GM23338 (cell line): ENCODE measurements around the gene ZNF445.

Experiments used
- CREB1 ChIP-seq: fragments of 250-450 bp; sonication (Bioruptor Pico); IDR thresholded peaks from 2 replicates; pipeline ENCODE4 v1.5.0; 2020; ENCODE audit warnings: low read depth, mild to moderate bottlenecking, moderate library complexity
- EZH2 ChIP-seq: fragments of 200-600 bp; sonication (generic); IDR thresholded peaks from one replicate; pipeline ENCODE4 v1.8.0; 2017; ENCODE audit warnings: antibody characterized with exemption, mild to moderate bottlenecking, low read depth; ENCODE audit not compliant: unreplicated experiment
- EZH2phosphoT487 ChIP-seq: fragments of 200-600 bp; sonication (generic); IDR thresholded peaks from one replicate; pipeline ENCODE4 v1.8.1; 2018; ENCODE audit warnings: antibody characterized with exemption; ENCODE audit not compliant: unreplicated experiment
- JUNB ChIP-seq: IDR thresholded peaks from one replicate; pipeline ENCODE4 v1.6.1; 2016; ENCODE audit warnings: antibody characterized with exemption; ENCODE audit not compliant: unreplicated experiment
- NANOG ChIP-seq: IDR thresholded peaks from 2 replicates; pipeline ENCODE4 v1.6.1; 2016; ENCODE audit warnings: antibody characterized with exemption, borderline replicate concordance
- POLR2AphosphoS5 ChIP-seq: IDR thresholded peaks from 2 replicates; pipeline ENCODE4 v1.6.1; 2016; ENCODE audit warnings: antibody characterized with exemption, low read depth
- ZNF114 ChIP-seq: fragments of 250-450 bp; sonication (Bioruptor Pico); IDR thresholded peaks from 2 replicates; pipeline ENCODE4 v1.5.0; 2020; ENCODE audit warnings: mild to moderate bottlenecking, moderate library complexity
- ZNF331 ChIP-seq: fragments of 250-450 bp; sonication (Bioruptor Pico); IDR thresholded peaks from 2 replicates; pipeline ENCODE4 v1.5.0; 2020; ENCODE audit warnings: low read depth, mild to moderate bottlenecking, moderate library complexity
- TF ChIP-seq, protein P1 (sequence below): IDR thresholded peaks from one replicate; pipeline ENCODE4 v1.6.1; 2018; ENCODE audit warnings: antibody characterized with exemption; ENCODE audit not compliant: unreplicated experiment
- TF ChIP-seq, protein P2 (sequence below), 2 experiments: fragments of 200-600 bp in 1 of 2; sonication (generic) in 1 of 2; conservative IDR thresholded peaks; 2 replicates each; pipeline versions ENCODE4 v1.5.1 to v1.6.1; 2016 to 2017; ENCODE audit warnings: antibody characterized with exemption in 2 of 2, low read depth in 2 of 2, mild to moderate bottlenecking in 2 of 2, moderate library complexity in 1 of 2
- TF ChIP-seq, protein P3 (sequence below): IDR thresholded peaks from 2 replicates; pipeline ENCODE4 v1.6.1; 2016; ENCODE audit warnings: antibody characterized with exemption

DNA sequence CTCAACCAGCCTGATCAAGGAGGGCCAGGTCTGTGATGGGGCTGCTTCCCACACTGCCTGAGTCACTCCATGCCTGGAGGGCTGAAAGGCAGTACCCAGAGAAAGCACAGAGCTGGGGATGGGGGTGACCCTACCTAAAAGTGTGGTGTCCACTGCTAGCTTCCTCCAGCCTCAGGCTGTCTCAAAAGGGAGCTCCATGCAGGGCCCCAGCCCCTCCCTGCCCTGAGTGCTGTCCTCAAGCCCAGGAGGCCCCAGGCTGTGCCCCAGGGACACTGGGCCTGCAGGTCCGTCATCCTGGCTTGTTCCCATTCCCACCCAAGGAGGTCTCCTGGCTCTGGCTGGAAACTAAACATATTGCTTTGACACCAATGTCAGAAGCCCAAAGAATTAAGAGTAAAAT lies 56.8 kb downstream of the ZNF445 start:
- TF ChIP-seq POLR2AphosphoS5, result no peak
- TF ChIP-seq, protein P1, sequence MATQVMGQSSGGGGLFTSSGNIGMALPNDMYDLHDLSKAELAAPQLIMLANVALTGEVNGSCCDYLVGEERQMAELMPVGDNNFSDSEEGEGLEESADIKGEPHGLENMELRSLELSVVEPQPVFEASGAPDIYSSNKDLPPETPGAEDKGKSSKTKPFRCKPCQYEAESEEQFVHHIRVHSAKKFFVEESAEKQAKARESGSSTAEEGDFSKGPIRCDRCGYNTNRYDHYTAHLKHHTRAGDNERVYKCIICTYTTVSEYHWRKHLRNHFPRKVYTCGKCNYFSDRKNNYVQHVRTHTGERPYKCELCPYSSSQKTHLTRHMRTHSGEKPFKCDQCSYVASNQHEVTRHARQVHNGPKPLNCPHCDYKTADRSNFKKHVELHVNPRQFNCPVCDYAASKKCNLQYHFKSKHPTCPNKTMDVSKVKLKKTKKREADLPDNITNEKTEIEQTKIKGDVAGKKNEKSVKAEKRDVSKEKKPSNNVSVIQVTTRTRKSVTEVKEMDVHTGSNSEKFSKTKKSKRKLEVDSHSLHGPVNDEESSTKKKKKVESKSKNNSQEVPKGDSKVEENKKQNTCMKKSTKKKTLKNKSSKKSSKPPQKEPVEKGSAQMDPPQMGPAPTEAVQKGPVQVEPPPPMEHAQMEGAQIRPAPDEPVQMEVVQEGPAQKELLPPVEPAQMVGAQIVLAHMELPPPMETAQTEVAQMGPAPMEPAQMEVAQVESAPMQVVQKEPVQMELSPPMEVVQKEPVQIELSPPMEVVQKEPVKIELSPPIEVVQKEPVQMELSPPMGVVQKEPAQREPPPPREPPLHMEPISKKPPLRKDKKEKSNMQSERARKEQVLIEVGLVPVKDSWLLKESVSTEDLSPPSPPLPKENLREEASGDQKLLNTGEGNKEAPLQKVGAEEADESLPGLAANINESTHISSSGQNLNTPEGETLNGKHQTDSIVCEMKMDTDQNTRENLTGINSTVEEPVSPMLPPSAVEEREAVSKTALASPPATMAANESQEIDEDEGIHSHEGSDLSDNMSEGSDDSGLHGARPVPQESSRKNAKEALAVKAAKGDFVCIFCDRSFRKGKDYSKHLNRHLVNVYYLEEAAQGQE, result no peak
- TF ChIP-seq, protein P2, sequence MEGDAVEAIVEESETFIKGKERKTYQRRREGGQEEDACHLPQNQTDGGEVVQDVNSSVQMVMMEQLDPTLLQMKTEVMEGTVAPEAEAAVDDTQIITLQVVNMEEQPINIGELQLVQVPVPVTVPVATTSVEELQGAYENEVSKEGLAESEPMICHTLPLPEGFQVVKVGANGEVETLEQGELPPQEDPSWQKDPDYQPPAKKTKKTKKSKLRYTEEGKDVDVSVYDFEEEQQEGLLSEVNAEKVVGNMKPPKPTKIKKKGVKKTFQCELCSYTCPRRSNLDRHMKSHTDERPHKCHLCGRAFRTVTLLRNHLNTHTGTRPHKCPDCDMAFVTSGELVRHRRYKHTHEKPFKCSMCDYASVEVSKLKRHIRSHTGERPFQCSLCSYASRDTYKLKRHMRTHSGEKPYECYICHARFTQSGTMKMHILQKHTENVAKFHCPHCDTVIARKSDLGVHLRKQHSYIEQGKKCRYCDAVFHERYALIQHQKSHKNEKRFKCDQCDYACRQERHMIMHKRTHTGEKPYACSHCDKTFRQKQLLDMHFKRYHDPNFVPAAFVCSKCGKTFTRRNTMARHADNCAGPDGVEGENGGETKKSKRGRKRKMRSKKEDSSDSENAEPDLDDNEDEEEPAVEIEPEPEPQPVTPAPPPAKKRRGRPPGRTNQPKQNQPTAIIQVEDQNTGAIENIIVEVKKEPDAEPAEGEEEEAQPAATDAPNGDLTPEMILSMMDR (conservative IDR thresholded peaks at IDR 0.05; ENCODE audit: low read depth in 2 of 2), result no peak
- TF ChIP-seq JUNB, result no peak
- TF ChIP-seq CREB1 (CRISPR knock-in tag), result no peak
- TF ChIP-seq EZH2, result no peak
- no peak for TF ChIP-seq EZH2phosphoT487
- TF ChIP-seq ZNF331, result no peak
- TF ChIP-seq, protein P3, sequence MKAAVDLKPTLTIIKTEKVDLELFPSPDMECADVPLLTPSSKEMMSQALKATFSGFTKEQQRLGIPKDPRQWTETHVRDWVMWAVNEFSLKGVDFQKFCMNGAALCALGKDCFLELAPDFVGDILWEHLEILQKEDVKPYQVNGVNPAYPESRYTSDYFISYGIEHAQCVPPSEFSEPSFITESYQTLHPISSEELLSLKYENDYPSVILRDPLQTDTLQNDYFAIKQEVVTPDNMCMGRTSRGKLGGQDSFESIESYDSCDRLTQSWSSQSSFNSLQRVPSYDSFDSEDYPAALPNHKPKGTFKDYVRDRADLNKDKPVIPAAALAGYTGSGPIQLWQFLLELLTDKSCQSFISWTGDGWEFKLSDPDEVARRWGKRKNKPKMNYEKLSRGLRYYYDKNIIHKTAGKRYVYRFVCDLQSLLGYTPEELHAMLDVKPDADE, result no peak
- no peak for TF ChIP-seq NANOG
- no peak for TF ChIP-seq ZNF114 (CRISPR knock-in tag)
